ENCODE measurements around the gene PXDC1. TPM values are rescaled to one million over a fixed set of nuclear protein-coding genes. Genes with fewer than 3 reads are reported as not detected.

The PXDC1 gene, protein sequence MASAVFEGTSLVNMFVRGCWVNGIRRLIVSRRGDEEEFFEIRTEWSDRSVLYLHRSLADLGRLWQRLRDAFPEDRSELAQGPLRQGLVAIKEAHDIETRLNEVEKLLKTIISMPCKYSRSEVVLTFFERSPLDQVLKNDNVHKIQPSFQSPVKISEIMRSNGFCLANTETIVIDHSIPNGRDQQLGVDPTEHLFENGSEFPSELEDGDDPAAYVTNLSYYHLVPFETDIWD
- 36.4 and 37.6 TPM in 2 replicates for total RNA-seq

- no peak for TF ChIP-seq CTCF (conservative IDR thresholded peaks at IDR 0.05; ENCODE audit: low read depth, low read length)
- H3K4me3 ChIP-seq (ENCODE audit: low read depth, low read length) = peak within 1 kb of the TSS; percentile 72
- no peak for DNase-seq (ENCODE audit: low read depth)
Measured at GRCh38 chr6:3751077-3751729, at the start of gene PXDC1. Gene PXDC1 (minus strand): TSS chr6:3751713. CDS start chr6:3751531, 182 bp downstream.

DNA sequence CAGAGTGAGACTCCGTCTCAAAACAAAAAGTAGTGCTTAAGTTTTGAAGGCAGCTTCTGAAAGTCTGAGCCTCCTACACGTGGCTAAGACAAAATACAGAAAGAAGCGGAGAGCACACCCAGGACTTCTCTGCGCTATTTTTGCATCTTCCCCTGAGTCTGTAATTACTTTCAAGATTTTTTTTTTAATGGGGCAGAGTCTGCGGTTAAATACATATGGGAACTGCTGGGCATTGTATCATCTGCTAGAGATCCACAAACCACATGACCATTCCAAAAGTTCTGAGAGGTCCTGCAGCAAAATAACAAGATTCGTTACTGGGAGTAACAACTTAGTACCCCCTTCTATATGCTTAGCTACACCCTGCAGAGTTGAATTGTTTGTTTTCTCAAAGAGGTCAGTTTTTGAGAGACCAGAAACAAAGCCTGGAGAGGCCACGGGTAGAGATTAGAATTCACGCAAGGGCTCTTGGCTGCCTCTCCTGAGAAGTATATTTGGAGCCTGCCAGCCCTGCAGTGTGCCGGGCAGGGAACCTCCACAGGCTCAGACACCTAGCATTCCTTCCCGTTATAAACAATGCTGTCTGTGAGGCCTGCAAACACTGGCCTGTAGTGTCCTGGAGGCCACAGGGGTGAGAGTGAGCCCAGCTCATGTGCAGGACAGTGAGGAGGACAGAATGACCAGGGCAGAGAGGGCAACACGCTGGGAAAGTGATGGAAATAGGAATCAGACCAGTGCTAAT is 49.5 kb upstream of the PXDC1 start:
- TF ChIP-seq CTCF (conservative IDR thresholded peaks at IDR 0.05; ENCODE audit: low read depth, low read length) = no peak
- H3K4me3 ChIP-seq (ENCODE audit: low read depth, low read length) = no peak overlapping the region
- no peak for DNase-seq (ENCODE audit: low read depth)

GRCh38 chr6:3799719-3800118 is 48.2 kb upstream of the PXDC1 start:
- DNase-seq (ENCODE audit: low read depth) = no peak
- H3K4me3 ChIP-seq (ENCODE audit: low read depth, low read length) = no peak overlapping the region
- no peak for TF ChIP-seq CTCF (conservative IDR thresholded peaks at IDR 0.05; ENCODE audit: low read depth, low read length)

DNA sequence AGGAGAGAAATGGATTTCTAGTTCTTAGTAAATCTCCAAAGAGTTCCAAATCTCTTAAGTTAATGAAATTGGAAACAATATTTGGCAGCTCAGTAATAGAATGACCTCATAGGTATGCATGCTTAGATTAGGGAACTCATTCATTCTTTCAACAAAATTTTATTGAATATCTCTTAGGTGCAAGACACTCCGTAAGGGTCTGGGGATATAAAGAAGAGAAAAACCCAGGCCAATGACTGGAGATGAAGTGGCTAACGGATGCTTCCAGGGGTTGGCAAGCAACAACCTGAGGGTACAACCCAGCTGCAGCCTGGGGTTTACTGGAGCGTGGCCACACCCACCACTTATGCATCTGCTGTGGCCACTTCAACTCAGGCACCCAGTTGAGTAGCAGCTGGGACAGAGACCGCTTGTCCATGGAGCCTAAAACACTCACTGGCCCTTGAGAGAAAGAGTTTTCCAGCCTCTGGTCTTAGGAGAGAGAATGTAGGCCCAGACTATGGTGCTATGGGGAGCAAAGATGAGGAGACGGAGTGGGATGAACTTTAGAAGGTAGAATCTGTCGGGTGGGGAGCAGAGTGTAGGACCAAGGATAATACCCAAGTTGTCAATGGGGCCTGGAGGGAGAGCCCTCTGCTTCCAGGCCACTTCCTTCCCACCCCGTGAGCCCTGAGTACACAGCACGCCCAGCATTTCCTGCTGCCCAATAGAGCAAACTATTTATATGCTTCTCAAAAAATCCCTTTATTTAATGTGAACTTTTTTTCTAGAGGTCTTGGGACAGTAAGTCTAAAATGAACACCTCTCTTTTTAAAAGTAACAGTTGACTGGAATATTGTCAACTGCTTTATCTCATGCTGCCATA is 46.8 kb upstream of the PXDC1 start:
- no peak for TF ChIP-seq CTCF (conservative IDR thresholded peaks at IDR 0.05; ENCODE audit: low read depth, low read length)
- DNase-seq (ENCODE audit: low read depth) = no peak
- H3K4me3 ChIP-seq (ENCODE audit: low read depth, low read length) = no peak overlapping the region

DNA sequence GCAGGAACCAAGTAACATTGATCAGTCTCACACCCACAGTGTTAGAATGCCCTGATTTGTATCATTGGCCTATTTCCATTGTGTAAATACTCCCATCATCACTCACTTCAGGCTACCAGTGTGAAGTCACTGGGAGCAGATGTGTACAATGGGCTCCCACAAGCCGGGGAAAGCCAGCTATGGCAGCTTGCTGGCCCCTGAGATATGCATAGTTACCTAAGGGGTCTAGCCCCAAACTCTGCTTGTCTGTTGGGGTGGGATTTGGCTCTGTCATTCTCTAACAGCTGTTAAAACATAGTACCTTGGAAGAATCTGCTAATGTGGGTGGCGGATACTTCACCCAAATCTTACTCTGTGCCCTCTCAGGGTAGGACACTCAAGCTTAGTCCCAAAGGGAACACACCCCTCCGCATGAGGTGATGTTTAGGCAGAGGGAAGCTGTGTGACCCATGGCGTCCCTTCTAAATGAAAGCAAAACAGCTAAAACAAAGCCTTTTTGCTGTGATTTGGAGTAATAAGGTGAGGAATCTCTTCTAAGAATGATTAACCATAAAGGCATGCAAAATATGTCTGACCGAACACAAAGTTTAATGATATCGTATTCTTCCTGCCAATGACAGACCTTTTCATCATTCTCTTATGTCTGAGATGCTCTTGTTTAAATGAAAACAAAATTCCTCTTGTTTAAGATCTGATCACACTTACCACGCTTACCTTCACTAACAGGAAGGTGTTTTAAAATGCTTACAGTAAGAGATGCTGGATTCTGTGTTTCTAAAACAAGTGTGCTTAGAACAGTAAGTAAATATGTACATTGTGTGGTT is 45.9 kb upstream of the PXDC1 start:
- peak; percentile 93 for DNase-seq (ENCODE audit: low read depth)
- TF ChIP-seq CTCF (conservative IDR thresholded peaks at IDR 0.05; ENCODE audit: low read depth, low read length) = no peak
- peak overlapping the region; percentile 12 for H3K4me3 ChIP-seq (ENCODE audit: low read depth, low read length)

- no peak for TF ChIP-seq CTCF (conservative IDR thresholded peaks at IDR 0.05; ENCODE audit: low read depth, low read length)
- no peak overlapping the region for H3K4me3 ChIP-seq (ENCODE audit: low read depth, low read length)
- no peak for DNase-seq (ENCODE audit: low read depth)
Measured at GRCh38 chr6:3796719-3797041, 45.2 kb upstream of the PXDC1 start.
